ENCODE data around the gene COL13A1.

Gene COL13A1

GRCh38 chr10:70007116-70007820, 205.6 kb downstream of the COL13A1 start:
- DNase-seq (ENCODE audit: low read depth in 1 of 2, low spot score in 1 of 2) = no peak

Data from activated T-helper 1 cell treated with anti-CD3 and anti-CD28 coated beads, Interleukin-2, amount 50 U/mL, for 16 hours (primary cell).